ENCODE results near the gene CD34. TPM values are rescaled to one million over a fixed set of nuclear protein-coding genes. Genes with fewer than 3 reads are reported as not detected.

CD34 gene
- total RNA-seq, 1 experiment from 2014 or later, result not detected

- no peak overlapping the region for H3K9ac ChIP-seq (ENCODE audit: low read length)
- no peaks in the 10 kb centered on the region for H3K36me3 ChIP-seq (ENCODE audit: low read depth, low read length)
- no peaks in the 10 kb centered on the region for H3K9me3 ChIP-seq (ENCODE audit: low read length)
- CTCF ChIA-PET, result no interaction called here
- DNase-seq (peak; percentile 63), ATAC-seq (peak; percentile 50)
- no peaks in the 10 kb centered on the region for H3F3A ChIP-seq (ENCODE audit: low read length, unreplicated experiment)
- no peaks in the 10 kb centered on the region for H4K20me1 ChIP-seq (ENCODE audit: low read length)
- no peak overlapping the region for H3K27ac ChIP-seq (ENCODE audit: low read length)
- no peak overlapping the region for H3K4me3 ChIP-seq (ENCODE audit: low read length)
- no peaks in the 10 kb centered on the region for H3K27me3 ChIP-seq (ENCODE audit: low read length)
- intact Hi-C loops (cut with micrococcal nuclease), result no loop called here
- peaks cover 11% of the 10 kb centered on the region; the same call in 1 of the 2 replicates for H3K4me1 ChIP-seq (ENCODE audit: insufficient read depth, low read length)
- H2AFZ ChIP-seq (ENCODE audit: low read length), result peak overlapping the region; percentile 61
- no TSS peak for BruUV-seq (replicated peaks)
- H3K9me2 ChIP-seq (replicated peaks; ENCODE audit: low read length), result no peaks in the 10 kb centered on the region
- H3K79me2 ChIP-seq (ENCODE audit: low read length), result no peaks in the 10 kb centered on the region
- H3K4me2 ChIP-seq (ENCODE audit: low read length), result peak overlapping the region; percentile 7
- TF ChIP-seq EZH2phosphoT487 (IDR thresholded peaks at IDR 0.05; ENCODE audit: borderline replicate concordance, low read length) (no peak), EZH2 (IDR thresholded peaks at IDR 0.05; ENCODE audit: low read length, unreplicated experiment) (no peak)
- TF ChIP-seq, protein P1, sequence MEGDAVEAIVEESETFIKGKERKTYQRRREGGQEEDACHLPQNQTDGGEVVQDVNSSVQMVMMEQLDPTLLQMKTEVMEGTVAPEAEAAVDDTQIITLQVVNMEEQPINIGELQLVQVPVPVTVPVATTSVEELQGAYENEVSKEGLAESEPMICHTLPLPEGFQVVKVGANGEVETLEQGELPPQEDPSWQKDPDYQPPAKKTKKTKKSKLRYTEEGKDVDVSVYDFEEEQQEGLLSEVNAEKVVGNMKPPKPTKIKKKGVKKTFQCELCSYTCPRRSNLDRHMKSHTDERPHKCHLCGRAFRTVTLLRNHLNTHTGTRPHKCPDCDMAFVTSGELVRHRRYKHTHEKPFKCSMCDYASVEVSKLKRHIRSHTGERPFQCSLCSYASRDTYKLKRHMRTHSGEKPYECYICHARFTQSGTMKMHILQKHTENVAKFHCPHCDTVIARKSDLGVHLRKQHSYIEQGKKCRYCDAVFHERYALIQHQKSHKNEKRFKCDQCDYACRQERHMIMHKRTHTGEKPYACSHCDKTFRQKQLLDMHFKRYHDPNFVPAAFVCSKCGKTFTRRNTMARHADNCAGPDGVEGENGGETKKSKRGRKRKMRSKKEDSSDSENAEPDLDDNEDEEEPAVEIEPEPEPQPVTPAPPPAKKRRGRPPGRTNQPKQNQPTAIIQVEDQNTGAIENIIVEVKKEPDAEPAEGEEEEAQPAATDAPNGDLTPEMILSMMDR (conservative IDR thresholded peaks at IDR 0.05; ENCODE audit: low read depth, low read length), result no peak
- POLR2A ChIA-PET (ENCODE audit: unreplicated experiment), result no interaction called here
Measured at GRCh38 chr1:207890136-207890738, 20.7 kb downstream of the CD34 start.

DNA sequence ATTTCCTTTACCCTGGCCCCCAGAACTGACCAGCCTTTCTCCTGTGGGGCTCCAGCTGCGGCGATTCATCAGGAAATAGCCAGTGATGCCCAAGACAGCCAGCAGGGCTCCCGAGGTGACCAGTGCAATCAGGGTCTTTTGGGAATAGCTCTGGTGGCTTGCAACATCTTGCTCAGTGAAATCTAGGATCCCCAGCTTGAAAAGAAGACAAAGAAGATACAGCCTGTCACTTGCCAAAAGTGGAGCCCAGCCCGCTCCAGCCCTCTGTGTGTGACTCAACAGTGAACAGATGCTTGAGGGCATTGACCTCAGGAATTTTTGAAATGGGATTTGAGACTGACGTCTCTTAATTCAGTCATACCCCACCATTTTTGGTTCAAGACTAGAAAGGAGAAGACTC is 22.3 kb downstream of the CD34 start:
- intact Hi-C loops (cut with micrococcal nuclease), result no loop called here
- Histone ChIP-seq H3K4me3 (ENCODE audit: low read length) (no peak overlapping the region), H3K4me2 (ENCODE audit: low read length) (no peak overlapping the region), H3K27me3 (ENCODE audit: low read length) (no peaks in the 10 kb centered on the region), H3K36me3 (ENCODE audit: low read depth, low read length) (no peaks in the 10 kb centered on the region), H3K9me3 (ENCODE audit: low read length) (no peaks in the 10 kb centered on the region), H3K4me1 (ENCODE audit: insufficient read depth, low read length) (peaks cover 12% of the 10 kb centered on the region; the same call in 1 of the 2 replicates), H3K79me2 (ENCODE audit: low read length) (no peaks in the 10 kb centered on the region), H3K27ac (ENCODE audit: low read length) (no peak overlapping the region), H3F3A (ENCODE audit: low read length, unreplicated experiment) (no peaks in the 10 kb centered on the region), H2AFZ (ENCODE audit: low read length) (no peak overlapping the region), H3K9me2 (replicated peaks; ENCODE audit: low read length) (no peaks in the 10 kb centered on the region), H3K9ac (ENCODE audit: low read length) (no peak overlapping the region), H4K20me1 (ENCODE audit: low read length) (no peaks in the 10 kb centered on the region)
- CTCF ChIA-PET, result interaction anchor here (0.5 kb wide), 1 partner anchor 1481 kb away, joined by 4 read pairs; no protein-coding TSS in a partner anchor
- no peak for DNase-seq
- no peak for ATAC-seq
- POLR2A ChIA-PET (ENCODE audit: unreplicated experiment), result no interaction called here
- BruUV-seq (replicated peaks), result no TSS peak
- TF ChIP-seq, protein P1 (conservative IDR thresholded peaks at IDR 0.05; ENCODE audit: low read depth, low read length), result no peak
- TF ChIP-seq EZH2 (IDR thresholded peaks at IDR 0.05; ENCODE audit: low read length, unreplicated experiment), result no peak
- no peak for TF ChIP-seq EZH2phosphoT487 (IDR thresholded peaks at IDR 0.05; ENCODE audit: borderline replicate concordance, low read length)

DNA sequence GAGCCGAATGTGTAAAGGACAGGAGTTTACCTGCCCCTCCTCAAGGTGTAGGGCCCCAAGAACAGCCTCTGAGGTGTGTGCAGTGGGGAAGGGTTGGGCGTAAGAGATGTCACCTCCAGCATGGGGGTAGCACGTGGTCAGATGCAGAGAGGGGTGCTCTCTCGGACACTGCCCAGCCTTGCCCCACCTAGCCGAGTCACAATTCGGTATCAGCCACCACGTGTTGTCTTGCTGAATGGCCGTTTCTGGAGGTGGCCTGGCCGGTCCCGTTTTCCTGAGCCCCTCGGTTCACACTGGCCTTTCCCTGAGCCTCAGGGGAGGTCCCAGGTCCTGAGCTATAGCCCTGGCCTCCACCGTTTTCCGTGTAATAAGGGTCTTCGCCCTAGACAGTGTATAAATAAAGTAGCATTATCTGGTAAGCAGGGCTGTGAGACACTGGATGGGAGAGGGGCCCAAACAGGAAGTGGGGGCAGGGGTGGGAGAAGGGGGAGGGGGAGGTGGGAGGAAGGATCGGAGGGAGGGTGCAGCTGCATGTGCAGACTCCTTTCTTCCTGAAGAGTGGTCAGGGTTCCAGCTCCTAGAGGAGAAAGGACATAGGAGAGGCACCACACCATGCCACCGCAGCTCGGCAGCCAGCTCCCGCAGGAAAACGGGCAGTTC is 23.3 kb downstream of the CD34 start:
- BruUV-seq (replicated peaks), result no TSS peak
- no peak overlapping the region for H3K27ac ChIP-seq (ENCODE audit: low read length)
- H3K79me2 ChIP-seq (ENCODE audit: low read length), result no peaks in the 10 kb centered on the region
- DNase-seq, result no peak
- H3F3A ChIP-seq (ENCODE audit: low read length, unreplicated experiment), result no peaks in the 10 kb centered on the region
- intact Hi-C loops (cut with micrococcal nuclease), result no loop called here
- H3K4me1 ChIP-seq (ENCODE audit: insufficient read depth, low read length), result peaks cover 12% of the 10 kb centered on the region; the same call in 1 of the 2 replicates
- TF ChIP-seq EZH2phosphoT487 (IDR thresholded peaks at IDR 0.05; ENCODE audit: borderline replicate concordance, low read length), result no peak
- no peak for TF ChIP-seq EZH2 (IDR thresholded peaks at IDR 0.05; ENCODE audit: low read length, unreplicated experiment)
- TF ChIP-seq, protein P1 (conservative IDR thresholded peaks at IDR 0.05; ENCODE audit: low read depth, low read length), result no peak
- no peaks in the 10 kb centered on the region for H3K27me3 ChIP-seq (ENCODE audit: low read length)
- no peaks in the 10 kb centered on the region for H3K9me3 ChIP-seq (ENCODE audit: low read length)
- no peaks in the 10 kb centered on the region for H4K20me1 ChIP-seq (ENCODE audit: low read length)
- H3K36me3 ChIP-seq (ENCODE audit: low read depth, low read length), result no peaks in the 10 kb centered on the region
- H3K9me2 ChIP-seq (replicated peaks; ENCODE audit: low read length), result no peaks in the 10 kb centered on the region
- H3K4me2 ChIP-seq (ENCODE audit: low read length), result no peak overlapping the region
- ChIA-PET CTCF (interaction anchor here (0.6 to 1.3 kb wide), 3 partner anchors 19 to 63 kb away, joined by 4 to 6 read pairs (median 5); no protein-coding TSS in a partner anchor), POLR2A (ENCODE audit: unreplicated experiment) (no interaction called here)
- H3K4me3 ChIP-seq (ENCODE audit: low read length), result no peak overlapping the region
- H2AFZ ChIP-seq (ENCODE audit: low read length), result no peak overlapping the region
- ATAC-seq, result no peak
- no peak overlapping the region for H3K9ac ChIP-seq (ENCODE audit: low read length)
